Suprapubic skin (tissue), 4 donors: Measurements from ENCODE around the gene FANCG. TPM values are rescaled to one million over a fixed set of nuclear protein-coding genes. Genes with fewer than 3 reads are reported as not detected.
A peak's percentile ranks its signal among the peaks of the same experiment; 100 is the strongest.

Experiments used
- DNase-seq, 2 donors: peaks; one replicate each; pipeline ENCODE4 v3.0.0-alpha.2; 2019; ENCODE audit warnings: low spot score in 2 of 2
- H3K27ac ChIP-seq: fragments of 200-600 bp; sonication (generic); one replicate; pipeline ENCODE4 v1.5.1; 2019
- H3K27me3 ChIP-seq: fragments of 200-600 bp; sonication (generic); one replicate; pipeline ENCODE4 v1.5.1; 2019
- H3K36me3 ChIP-seq: fragments of 200-600 bp; sonication (generic); one replicate; pipeline ENCODE4 v1.5.1; 2019
- H3K4me1 ChIP-seq: fragments of 200-600 bp; sonication (generic); one replicate; pipeline ENCODE4 v1.5.1; 2019
- H3K4me3 ChIP-seq: fragments of 200-600 bp; sonication (generic); one replicate; pipeline ENCODE4 v1.5.1; 2019; ENCODE audit warnings: mild to moderate bottlenecking
- H3K9me3 ChIP-seq: fragments of 200-600 bp; sonication (generic); one replicate; pipeline ENCODE4 v1.5.1; 2019
- EP300 ChIP-seq: sonication (generic); formaldehyde crosslinking; IDR thresholded peaks from one replicate; pipeline ENCODE4 v1.6.1; 2017; ENCODE audit warnings: antibody characterized with exemption
- POLR2A ChIP-seq, 2 donors: fragments of 450-650 bp; IDR thresholded peaks; one replicate each; pipeline ENCODE4 v1.6.1; 2017; ENCODE audit warnings: antibody characterized with exemption in 2 of 2, mild to moderate bottlenecking in 2 of 2, moderate library complexity in 2 of 2
- POLR2AphosphoS5 ChIP-seq, 3 donors: sonication (generic); formaldehyde crosslinking; IDR thresholded peaks; one replicate each; pipeline ENCODE4 v1.6.1; 2017; ENCODE audit warnings: antibody characterized with exemption in 3 of 3
- WGBS: methylation state at CpG from one replicate; pipeline ENCODE4 v1.1.5; 2018; 5-methylcytosine and 5-hydroxymethylcytosine counted together
- total RNA-seq, 4 donors: library from RNA; depleted of rRNA; stranded (reverse); fragments of >200 nt; gene quantifications; one replicate each; pipeline ENCODE4 v1.1.0, GENCODE V29; 2016
- TF ChIP-seq, protein P1 (sequence below), 2 donors: fragments of 200-600 bp in 1 of 2; fragments of 450-650 bp in 1 of 2; sonication (generic) in 1 of 2; IDR thresholded peaks; one replicate each; pipeline ENCODE4 v1.5.1; 2016 to 2019; ENCODE audit warnings: antibody characterized with exemption in 2 of 2, mild to moderate bottlenecking in 1 of 2, moderate library complexity in 1 of 2

FANCG gene
- total RNA-seq, 4 donors from 2014 or later: 24.2 to 39.7 (median 28.3) TPM

DNA sequence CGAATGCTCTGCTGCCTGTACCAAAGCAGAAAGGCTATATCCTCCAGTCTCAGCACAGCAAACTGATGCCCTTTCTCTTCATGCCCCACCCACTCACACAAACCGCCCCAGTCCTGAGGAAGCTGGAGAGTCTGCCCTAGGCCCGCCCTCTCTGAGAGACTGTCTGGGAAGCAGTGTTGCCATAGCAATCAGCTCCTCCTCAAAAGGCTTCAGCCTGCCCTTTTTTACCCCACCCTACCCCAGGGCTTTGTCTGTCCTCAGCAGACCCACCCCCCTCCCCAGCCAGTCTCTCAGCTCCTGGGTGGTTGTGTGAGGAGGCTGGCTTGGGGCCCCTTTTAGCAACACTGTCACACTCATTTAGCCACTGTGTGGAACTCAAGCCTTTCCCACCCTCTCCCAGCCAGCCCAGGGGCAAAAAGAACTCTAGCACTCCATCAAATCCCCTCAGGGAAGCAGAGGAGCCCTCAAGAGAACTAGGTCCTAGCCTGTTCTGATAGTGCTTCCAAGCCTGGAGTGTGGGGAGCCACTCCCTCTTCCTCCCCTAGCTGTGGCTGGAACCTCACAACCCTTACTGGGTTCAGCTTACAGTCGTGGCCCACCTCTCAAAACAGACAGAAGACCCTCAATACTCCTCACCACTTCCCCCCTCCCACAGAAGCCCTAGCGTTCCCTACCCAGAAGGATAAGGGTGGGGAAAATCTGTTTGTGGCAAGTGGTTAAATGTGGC, 34.5 kb upstream of the FANCG start:
- Histone ChIP-seq H3K9me3 (no peaks in the 10 kb centered on the region), H3K36me3 (no peaks in the 10 kb centered on the region), H3K4me3 (peak overlapping the region; percentile 49), H3K4me1 (peaks cover 74% of the 10 kb centered on the region), H3K27me3 (no peaks in the 10 kb centered on the region), H3K27ac (peak overlapping the region; percentile 89)
- TF ChIP-seq, protein P1, sequence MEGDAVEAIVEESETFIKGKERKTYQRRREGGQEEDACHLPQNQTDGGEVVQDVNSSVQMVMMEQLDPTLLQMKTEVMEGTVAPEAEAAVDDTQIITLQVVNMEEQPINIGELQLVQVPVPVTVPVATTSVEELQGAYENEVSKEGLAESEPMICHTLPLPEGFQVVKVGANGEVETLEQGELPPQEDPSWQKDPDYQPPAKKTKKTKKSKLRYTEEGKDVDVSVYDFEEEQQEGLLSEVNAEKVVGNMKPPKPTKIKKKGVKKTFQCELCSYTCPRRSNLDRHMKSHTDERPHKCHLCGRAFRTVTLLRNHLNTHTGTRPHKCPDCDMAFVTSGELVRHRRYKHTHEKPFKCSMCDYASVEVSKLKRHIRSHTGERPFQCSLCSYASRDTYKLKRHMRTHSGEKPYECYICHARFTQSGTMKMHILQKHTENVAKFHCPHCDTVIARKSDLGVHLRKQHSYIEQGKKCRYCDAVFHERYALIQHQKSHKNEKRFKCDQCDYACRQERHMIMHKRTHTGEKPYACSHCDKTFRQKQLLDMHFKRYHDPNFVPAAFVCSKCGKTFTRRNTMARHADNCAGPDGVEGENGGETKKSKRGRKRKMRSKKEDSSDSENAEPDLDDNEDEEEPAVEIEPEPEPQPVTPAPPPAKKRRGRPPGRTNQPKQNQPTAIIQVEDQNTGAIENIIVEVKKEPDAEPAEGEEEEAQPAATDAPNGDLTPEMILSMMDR (IDR thresholded peaks at IDR 0.05): no peak
- TF ChIP-seq POLR2AphosphoS5 (IDR thresholded peaks at IDR 0.05) (no peak), POLR2A (IDR thresholded peaks at IDR 0.05) (no peak), EP300 (no peak)
- 0% methylated on average over 5 of the region's 5 CpGs for WGBS
- DNase-seq: peak; percentile 93 to 95

DNA sequence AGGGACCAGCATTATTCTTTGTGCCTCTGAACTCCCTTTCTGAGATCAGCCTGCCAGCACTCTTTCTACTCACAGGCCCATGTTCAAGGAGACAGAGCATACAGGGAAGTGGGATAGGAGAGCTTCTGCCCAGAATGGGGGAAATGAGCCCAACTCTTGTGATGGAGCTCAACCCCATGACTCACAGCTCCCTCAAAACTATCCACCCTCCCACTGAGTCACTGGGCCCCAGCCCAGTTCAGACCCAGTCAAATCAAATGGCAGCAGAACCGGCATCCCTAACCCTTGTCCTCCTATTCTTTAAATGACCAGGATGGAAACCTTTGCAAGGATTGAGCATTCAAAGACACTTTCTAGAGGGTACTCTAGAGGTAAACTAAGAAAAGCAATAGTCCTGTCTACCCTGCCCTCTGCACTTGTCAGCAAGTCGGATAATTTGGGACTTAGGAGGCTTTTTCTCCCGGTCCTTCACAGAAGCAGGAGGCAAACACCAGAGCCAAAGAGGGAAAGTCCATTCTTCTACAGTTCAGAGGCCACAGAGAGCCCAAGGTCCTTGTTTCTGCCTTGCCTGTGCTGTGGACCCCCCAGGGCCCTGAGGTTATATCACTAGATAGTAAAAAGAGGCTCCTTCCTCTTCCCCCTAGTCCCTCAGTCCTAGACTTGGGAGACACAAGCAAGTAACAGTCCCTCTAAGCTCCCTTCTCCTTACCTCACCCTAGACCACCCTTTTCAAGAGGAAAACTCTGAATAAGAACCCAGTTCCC, 32.7 kb upstream of the FANCG start:
- no peak for DNase-seq
- WGBS: 55% methylated on average over 3 of the region's 3 CpGs
- peak overlapping the region; percentile 65 for H3K4me3 ChIP-seq
- no peaks in the 10 kb centered on the region for H3K9me3 ChIP-seq
- H3K4me1 ChIP-seq: peaks cover 76% of the 10 kb centered on the region
- H3K36me3 ChIP-seq: peaks cover 15% of the 10 kb centered on the region
- no peak for TF ChIP-seq EP300
- TF ChIP-seq POLR2AphosphoS5 (IDR thresholded peaks at IDR 0.05): no peak
- TF ChIP-seq POLR2A (IDR thresholded peaks at IDR 0.05): no peak
- H3K27ac ChIP-seq: peak overlapping the region; percentile 89
- no peaks in the 10 kb centered on the region for H3K27me3 ChIP-seq

DNA sequence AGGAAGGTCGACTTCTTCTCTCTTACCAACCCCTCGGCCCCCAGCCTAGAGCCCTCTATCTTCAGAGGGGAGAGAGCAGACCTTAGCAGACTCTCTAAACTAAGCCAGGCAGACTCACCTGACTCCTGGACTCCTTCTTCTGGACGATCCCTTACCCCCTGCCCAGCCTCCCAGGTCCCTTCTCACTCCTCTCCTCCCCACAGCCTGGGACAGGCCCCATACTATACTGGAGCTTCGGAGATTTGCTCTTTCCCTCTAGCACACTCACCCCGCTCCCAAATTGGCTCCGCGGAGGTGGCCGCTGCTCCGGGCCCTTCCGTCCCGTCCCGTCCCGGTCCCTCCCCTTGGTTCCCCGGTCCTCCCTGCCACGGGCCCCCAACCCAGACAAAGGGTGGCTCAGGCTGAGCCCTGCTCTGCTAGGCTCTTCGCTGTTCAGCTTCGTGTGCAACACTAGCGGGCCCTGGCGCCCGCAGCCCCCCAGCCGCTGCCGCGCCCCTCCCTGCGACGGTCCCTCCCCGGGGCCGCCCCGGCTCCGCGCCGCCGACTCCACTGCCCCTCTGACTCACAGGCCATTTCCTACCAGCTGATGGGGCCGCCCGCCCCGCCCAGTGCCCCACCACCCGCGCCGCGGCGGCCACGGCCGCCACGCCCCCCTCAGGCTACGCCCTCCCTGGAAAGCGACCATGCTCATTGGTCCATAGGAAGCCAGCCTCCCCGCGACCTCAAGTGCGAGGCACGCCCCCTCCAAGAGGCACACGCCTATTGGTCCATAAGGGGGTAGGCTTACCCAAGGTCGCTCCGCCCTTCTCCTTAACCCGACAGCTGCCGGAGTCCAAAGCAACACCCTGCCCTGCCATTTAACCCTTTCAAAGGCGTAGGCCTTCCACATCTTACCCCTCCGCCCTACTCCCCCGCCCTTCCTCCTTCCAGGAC, 31.5 kb upstream of the FANCG start:
- peaks cover 25% of the 10 kb centered on the region for H3K36me3 ChIP-seq
- WGBS: 2% methylated on average over 32 of the region's 57 CpGs
- peaks cover 65% of the 10 kb centered on the region for H3K4me1 ChIP-seq
- H3K9me3 ChIP-seq: no peaks in the 10 kb centered on the region
- peak overlapping the region; percentile 89 for H3K27ac ChIP-seq
- peak overlapping the region; percentile 65 for H3K4me3 ChIP-seq
- TF ChIP-seq POLR2A (IDR thresholded peaks at IDR 0.05) (peak in 1 of 2 donors; percentile 53), POLR2AphosphoS5 (IDR thresholded peaks at IDR 0.05) (no peak)
- no peaks in the 10 kb centered on the region for H3K27me3 ChIP-seq
- peak; percentile 99 for DNase-seq

DNA sequence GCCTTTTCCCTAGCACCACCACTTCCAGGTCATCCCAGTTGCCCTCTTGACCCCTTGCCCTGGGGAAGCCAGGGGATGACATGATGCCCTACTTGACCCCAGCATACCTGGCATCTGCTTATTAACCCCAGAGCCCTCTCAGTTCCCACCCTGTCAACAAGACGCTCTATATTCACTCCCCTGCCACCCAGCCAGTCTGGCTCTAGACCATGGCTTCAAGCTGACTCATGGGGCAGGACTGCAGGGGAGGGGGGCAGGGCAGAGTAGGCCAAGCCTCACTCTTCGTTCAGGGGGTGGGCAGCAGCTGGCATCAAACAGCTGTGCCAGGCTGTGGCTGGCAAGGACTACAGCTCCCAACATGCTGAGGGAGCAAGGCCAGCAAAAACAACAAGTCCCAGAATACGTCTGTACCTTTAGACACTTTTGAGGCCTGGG, 30.6 kb upstream of the FANCG start:
- DNase-seq: peak in 1 of 2 donors; percentile 79
- no peaks in the 10 kb centered on the region for H3K27me3 ChIP-seq
- no peaks in the 10 kb centered on the region for H3K9me3 ChIP-seq
- H3K27ac ChIP-seq: peak overlapping the region; percentile 89
- TF ChIP-seq POLR2AphosphoS5 (IDR thresholded peaks at IDR 0.05) (no peak), EP300 (no peak), POLR2A (IDR thresholded peaks at IDR 0.05) (no peak)
- TF ChIP-seq, protein P1 (IDR thresholded peaks at IDR 0.05): no peak
- H3K36me3 ChIP-seq: peaks cover 34% of the 10 kb centered on the region
- WGBS: 19% methylated on average over 3 of the region's 3 CpGs
- H3K4me3 ChIP-seq: peak overlapping the region; percentile 65
- H3K4me1 ChIP-seq: peaks cover 59% of the 10 kb centered on the region

DNA sequence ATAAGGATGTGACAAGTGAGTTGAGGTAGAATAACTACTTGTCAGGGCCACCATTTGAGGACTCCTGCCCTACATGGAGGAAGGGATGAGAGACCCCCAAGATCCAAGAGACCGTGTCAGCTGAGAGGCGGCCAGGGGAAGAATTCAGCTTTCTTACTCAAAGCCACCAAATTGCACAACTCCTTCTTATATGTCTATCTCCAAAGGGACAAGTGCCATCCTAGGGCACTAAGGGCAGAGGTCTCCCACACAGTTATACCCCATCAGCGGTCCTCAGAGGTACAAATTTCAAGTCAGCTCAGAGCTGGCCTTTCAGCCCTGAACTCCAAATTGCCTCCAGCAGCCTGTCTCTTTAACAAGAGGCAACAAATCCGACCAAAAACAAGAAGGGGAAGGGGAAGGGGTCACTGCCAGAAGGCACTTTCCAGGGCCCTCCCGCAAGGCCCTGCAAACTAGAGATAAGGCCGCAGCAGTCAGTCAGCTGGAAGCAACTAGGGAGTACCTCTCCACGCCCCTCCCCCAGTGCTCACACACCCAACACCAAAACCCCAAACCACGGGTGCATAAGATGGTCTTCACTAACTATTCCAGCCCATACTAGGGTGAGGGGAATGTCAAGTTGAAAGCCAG, 29.3 kb upstream of the FANCG start:
- Histone ChIP-seq H3K4me3 (no peak overlapping the region), H3K36me3 (peaks cover 42% of the 10 kb centered on the region), H3K9me3 (no peaks in the 10 kb centered on the region), H3K4me1 (peaks cover 46% of the 10 kb centered on the region), H3K27ac (no peak overlapping the region), H3K27me3 (no peaks in the 10 kb centered on the region)
- TF ChIP-seq EP300 (no peak), POLR2A (IDR thresholded peaks at IDR 0.05) (no peak), POLR2AphosphoS5 (IDR thresholded peaks at IDR 0.05) (no peak)
- TF ChIP-seq, protein P1 (IDR thresholded peaks at IDR 0.05): no peak
- 72% methylated on average over 5 of the region's 8 CpGs for WGBS
- peak in 1 of 2 donors; percentile 76 for DNase-seq
